Ecto neural progenitor cell (in vitro differentiated cells): ENCODE measurements around the gene GTSE1.
"Not testable (repeated sequence)": the region's sequence is repeated elsewhere in the genome, so short reads cannot be mapped to it uniquely, and the experiment has no call there.

ENCODE experiments used
- DNase-seq: peaks from one replicate; pipeline ENCODE4 v3.0.0-alpha.2; 2018; ENCODE audit warnings: low spot score

GTSE1 gene, protein sequence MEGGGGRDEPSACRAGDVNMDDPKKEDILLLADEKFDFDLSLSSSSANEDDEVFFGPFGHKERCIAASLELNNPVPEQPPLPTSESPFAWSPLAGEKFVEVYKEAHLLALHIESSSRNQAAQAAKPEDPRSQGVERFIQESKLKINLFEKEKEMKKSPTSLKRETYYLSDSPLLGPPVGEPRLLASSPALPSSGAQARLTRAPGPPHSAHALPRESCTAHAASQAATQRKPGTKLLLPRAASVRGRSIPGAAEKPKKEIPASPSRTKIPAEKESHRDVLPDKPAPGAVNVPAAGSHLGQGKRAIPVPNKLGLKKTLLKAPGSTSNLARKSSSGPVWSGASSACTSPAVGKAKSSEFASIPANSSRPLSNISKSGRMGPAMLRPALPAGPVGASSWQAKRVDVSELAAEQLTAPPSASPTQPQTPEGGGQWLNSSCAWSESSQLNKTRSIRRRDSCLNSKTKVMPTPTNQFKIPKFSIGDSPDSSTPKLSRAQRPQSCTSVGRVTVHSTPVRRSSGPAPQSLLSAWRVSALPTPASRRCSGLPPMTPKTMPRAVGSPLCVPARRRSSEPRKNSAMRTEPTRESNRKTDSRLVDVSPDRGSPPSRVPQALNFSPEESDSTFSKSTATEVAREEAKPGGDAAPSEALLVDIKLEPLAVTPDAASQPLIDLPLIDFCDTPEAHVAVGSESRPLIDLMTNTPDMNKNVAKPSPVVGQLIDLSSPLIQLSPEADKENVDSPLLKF

DNA sequence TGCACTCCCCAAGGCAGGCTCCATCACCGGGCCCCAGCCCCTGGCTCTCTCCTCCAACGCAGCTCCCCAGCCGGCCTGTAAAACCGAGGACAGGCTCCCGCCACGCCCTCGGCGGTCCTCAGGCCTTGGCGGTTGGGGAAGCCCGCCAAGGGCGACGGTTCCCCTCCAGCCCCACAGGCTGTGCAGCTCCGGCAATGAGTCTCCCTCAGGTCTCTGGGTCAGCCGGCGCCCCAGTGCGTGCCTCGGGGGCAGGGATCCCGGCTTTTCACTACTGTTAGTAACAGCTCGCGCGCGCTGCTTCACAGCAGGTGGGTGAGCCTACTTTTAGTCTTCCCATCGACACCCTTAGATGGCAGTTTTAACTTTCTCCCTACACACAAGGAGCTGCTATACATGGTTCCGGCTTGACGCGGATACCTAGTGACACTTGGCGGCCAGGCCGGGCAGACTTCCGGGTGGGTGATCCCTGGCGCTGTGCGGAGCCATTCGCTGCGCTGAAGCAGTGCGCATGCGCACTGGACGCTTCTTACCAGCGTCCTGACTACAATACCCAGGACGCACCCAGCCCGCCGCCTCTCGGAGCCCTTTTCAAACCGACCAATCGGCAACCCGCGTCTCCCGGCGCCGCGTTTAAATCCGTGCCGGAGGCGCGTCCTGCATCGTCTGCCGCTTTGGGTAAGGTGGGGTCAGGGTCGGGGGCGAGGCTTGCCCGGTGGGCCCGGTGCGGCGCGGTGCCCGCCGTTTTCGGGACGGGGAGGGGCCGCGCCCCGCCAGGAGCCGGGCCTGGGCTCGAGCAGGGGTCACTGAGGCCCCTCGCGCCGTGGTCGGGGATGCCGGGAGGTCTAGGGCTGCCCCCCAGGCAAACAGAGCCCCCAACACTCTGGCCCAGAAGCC lies at the start of gene GTSE1:
Gene GTSE1, plus strand, starts transcription at position 614 of the 894 bp plus-strand sequence. CDS start 531 bp downstream, outside the sequence.
- peak; percentile 98 for DNase-seq

DNA sequence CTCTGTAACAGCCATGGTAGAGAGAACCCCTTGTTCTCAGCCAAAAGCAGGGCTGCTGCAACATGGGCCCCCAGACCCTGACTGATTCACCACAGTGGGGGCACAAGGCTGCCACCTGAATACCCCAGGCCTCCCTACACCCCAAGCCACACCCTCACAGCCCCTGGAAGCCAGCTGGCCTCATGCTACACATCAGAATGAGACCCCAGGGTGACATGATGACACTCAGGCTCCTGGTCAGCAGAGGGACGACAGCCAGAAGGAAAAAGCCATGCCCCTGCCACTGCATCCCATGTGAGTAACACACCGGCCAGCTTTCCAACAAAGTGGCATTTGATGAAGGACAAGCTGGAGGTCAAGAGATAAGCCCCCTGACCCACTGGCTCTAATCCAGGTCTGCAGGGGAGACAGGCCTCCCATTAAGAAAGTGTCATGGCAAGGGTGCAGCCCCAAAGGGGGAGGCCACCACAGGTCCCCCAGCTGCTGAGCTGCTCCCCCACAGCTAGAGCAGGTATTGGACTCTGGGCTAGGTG lies 49.2 kb upstream of the GTSE1 start:
- no peak for DNase-seq

DNA sequence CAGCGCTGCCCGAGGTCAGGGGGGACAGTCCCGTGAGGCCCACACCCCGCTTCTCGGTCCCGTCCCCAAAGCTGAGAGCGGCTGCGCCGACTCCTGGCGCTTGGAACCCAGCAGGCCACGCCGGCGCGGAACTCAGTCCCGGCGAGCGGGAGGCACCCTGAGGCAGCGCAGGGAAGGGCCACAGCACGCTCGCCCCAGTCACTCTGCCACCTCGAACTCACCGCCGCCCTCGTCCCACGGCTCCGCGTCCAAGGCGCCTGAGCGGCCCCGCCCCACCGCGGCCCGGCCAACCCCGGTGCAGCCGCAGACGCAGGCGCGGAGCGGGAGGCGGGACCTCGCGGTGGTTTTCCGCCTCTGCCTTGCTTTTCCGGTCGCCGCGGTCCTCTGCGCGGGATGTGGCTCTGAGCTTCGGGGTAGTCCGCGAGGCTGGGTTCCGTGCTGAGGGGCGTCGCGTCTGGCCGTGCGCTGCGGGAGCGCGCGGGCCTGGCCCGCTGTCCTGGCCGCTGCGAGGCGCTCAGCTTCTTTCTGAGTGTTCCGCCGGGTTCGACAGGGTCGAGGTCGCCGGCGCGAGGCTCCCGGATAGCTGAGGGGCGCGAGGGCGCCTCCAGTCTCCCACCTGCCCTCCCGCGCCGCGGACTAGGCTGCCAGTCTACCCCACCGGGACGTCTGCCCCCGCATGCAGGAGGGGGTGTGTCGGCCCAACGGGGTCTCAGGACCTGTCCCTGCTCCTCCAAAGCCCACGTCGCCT lies 46.5 kb upstream of the GTSE1 start, which contains the start of gene CDPF1:
Gene CDPF1, minus strand, starts transcription at position 259 of the 748 bp plus-strand sequence. CDS start 2,009 bp downstream, outside the sequence.
- DNase-seq: peak; percentile 90

DNA sequence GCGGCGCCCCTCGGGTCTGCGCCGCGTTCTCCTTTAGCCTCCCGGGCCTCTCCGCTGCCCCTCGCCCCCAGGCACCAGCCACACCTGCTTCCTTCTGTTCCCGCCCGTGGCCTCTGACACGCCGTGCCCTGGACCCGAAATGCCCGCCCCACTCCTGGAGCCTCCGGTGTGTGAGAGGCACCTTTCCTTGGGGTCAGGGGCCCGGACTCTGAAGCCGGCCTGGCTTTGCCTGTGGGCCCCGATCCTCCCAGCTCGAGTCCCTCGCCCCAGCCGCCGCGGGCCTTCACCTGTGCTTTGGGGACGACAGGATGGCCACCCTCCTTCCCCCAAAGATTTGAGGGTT lies 45.9 kb upstream of the GTSE1 start:
- no peak for DNase-seq

- DNase-seq: no peak
Measured at GRCh38 chr22:46251266-46251665, 45.4 kb upstream of the GTSE1 start.

DNA sequence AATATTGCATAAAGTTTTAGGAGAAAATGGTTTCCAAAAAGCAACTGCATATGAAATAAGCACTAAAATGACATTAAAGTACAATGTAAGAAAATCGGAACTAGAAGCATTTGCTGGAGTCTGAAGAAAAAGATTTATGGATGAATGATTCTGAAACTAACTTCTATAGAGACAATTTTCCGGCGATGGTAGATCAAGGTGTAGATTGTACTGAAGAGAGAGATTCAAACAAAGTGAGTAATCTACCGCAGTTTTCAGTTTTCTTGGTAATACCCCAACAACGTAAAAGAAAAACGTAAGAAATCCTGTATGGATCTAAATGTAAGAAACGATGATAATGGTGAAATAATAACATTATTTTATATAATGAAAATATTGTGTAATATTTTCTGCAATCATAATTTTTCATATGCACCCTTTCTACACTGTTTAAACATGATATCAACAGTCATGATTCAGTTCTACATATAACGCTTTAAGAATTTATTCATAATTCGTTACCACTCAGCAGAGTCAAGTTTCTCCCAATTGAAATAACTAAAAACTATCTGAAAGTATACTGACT lies 44.8 kb upstream of the GTSE1 start:
- no peak for DNase-seq

GRCh38 chr22:46256358-46256958 lies 40.2 kb upstream of the GTSE1 start:
- no peak for DNase-seq

DNA sequence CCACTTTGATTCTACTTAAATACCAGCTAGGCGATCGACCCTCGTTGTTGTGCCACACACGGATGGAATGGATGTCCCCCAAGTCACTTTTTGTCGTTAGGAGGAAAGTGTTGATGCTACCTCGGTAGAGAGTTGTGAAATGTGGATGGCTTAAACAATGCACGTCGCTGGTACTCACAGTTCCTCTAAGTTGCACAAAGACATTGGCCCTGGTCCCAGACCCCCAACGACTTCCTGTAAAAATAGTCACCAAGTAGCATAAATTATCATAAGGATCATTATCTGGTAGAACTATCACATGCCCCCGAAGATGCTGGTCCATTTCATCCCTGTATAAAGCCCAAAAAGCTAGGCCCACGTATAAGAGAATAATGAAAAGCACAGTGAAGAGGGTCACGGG lies 37.3 kb upstream of the GTSE1 start:
- DNase-seq: no peak

DNA sequence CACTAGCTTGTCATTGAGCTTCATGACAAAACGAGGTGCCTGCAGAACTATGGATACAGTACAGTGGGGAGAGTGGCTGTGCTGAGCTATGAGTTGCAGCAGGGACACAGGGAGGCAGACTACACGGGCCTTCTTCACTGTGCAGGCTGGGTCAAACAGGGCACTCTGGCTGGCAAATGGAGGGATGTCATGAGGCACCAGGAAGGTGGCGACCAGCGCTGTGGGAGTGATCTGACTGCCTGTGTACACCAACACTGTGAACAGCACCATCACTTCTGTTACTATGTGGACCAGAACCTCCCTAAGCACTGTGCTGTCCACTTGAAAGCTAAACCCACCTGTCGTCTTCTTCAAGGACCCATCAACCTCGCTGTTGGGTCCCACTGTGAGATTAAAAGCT lies 36.6 kb upstream of the GTSE1 start:
- DNase-seq: no peak

- DNase-seq: peak; percentile 73
Measured at GRCh38 chr22:46262449-46263215, 34.0 kb upstream of the GTSE1 start.

DNA sequence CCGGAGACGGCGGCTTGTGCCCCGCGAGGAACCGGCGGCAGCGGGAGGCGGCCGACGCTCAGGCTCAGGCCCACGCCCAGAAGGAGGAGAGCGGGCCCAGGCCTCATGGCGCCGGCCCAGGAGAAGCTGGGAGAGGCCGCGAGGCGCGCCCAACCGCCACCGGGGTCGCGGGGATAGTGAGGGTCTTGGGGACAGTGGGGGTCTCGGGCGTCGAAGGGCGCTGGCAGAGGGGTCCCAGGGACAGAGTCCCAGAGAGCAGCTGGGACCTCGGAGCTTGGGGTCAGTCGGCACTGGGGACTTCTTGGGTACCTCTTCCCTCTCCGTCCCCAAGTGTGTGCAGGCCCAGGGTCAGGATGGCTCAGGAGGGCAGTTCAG lies 33.5 kb upstream of the GTSE1 start, which contains the start of gene PKDREJ:
Gene PKDREJ, minus strand, starts transcription at position 128 of the 375 bp plus-strand sequence. Its CDS starts 21 bp downstream, at position 107.
- no peak for DNase-seq

GRCh38 chr22:46264520-46264919 lies 32.1 kb upstream of the GTSE1 start:
- not testable (repeated sequence) for DNase-seq

DNA sequence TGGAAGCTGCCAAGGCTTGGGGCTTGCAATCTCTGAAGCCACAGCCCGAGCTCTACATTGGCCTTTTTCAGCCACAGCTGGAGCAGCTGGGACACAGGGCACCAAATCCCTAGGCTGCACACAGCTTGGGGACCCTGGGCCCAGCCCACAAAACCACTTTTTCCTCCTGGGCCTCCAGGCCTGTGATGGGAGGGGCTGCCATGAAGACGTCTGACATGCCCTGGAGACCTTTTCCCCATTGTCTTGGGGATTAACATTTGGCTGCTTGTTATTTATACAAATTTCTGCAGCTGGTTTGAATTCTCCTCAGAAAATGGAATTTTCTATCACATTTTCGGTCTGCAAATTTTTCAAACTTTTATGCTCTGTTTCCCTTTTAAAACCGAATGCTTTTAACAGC lies 31.0 kb upstream of the GTSE1 start:
- not testable (repeated sequence) for DNase-seq

- DNase-seq: peak; percentile 88
Measured at GRCh38 chr22:46267431-46268279, 29.0 kb upstream of the GTSE1 start, which contains the start of gene TTC38. TTC38 (plus strand) TSS chr22:46268008; CDS start chr22:46268040, 32 bp downstream.

GRCh38 chr22:46269564-46269963 lies 27.1 kb upstream of the GTSE1 start:
- no peak for DNase-seq

DNA sequence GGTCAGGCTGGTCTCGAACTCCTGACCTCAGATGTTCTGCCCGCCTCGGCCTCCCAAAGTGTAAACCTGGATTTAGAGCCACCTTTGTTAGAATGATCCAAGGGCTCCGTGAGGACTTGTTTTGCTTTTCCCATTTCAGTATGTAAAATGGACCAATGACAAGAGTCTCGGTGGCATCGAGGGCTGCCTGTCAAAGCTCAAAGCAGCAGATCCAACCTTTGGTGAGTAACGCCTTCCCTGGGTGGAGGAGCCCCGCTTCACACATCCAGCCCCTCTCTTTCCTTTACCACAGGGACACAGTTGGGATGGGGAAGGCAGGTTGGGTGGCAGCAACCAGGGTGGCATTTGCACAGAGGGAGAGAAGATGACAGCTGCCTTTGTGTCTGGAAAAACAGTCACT lies 24.5 kb upstream of the GTSE1 start:
- DNase-seq: no peak

DNA sequence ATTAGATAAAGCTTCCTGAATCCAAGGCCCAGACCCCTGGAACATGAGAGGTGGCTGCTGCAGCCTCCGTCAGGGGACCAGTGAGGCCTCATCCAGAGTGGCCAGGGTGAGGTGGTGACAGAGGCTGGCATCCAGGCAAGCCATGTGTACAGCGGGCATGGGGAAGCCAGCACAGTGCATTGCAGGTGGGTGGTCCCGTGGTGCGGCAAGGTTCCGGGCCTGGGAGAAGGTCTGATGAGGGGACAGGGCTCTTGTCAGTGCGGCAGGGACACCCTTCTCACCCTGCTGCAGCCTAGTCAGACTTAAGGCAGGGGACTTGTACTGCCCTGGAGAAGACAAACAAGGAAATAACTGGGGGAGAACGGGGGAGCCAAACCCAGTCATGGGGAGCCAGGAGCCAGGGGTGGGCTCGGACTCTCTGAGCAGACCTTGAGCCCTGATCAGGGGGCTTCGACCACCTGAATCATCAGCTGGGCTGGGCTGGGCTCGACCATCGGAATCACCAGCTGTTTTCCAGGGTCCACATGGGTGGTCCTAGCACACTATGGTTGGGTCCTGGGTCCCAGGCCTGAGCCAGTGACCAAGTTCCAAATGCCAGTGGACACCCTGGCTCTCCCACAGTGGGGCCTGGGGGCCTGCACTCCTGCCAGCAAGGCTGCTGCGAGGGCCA lies 23.8 kb upstream of the GTSE1 start:
- no peak for DNase-seq
